ENCODE results near the gene METTL27.

- TF ChIP-seq CTCF (IDR thresholded peaks at IDR 0.05) (no peak), POLR2A (IDR thresholded peaks at IDR 0.05) (no peak)
Measured at GRCh38 chr7:73871163-73872011, 29.1 kb upstream of the METTL27 start.
